ENCODE data around the gene CLTCL1. TPM values are rescaled to one million over a fixed set of nuclear protein-coding genes. Genes with fewer than 3 reads are reported as not detected.
A peak's percentile ranks its signal among the peaks of the same experiment; 100 is the strongest.

The CLTCL1 gene
- total RNA-seq, 1 donor from 2014 or later = 13.5 TPM

GRCh38 chr22:19174106-19175025 is 117.2 kb downstream of the CLTCL1 start:
- H3K4me3 Mint-ChIP-seq (ENCODE audit: unreplicated experiment) = no peak overlapping the region
- no peak overlapping the region for H3K27ac Mint-ChIP-seq (ENCODE audit: unreplicated experiment)
- no peak for DNase-seq (ENCODE audit: low spot score)

GRCh38 chr22:19173047-19174035 is 118.2 kb downstream of the CLTCL1 start:
- H3K9me3 Mint-ChIP-seq (ENCODE audit: unreplicated experiment) = no peaks in the 10 kb centered on the region
- DNase-seq (ENCODE audit: low spot score) = no peak
- peak overlapping the region; percentile 24 for H3K27ac Mint-ChIP-seq (ENCODE audit: unreplicated experiment)

More at GRCh38 chr22:19174106-19175025, 117.2 kb downstream of the CLTCL1 start:
- H3K4me1 Mint-ChIP-seq (ENCODE audit: unreplicated experiment) = peaks cover 17% of the 10 kb centered on the region
- peaks cover 13% of the 10 kb centered on the region for H3K27me3 Mint-ChIP-seq (ENCODE audit: unreplicated experiment)
- no peak for TF ChIP-seq CTCF (IDR thresholded peaks at IDR 0.05; ENCODE audit: unreplicated experiment)
- peaks cover 7% of the 10 kb centered on the region for H3K36me3 Mint-ChIP-seq (ENCODE audit: low read depth, unreplicated experiment)
- no peaks in the 10 kb centered on the region for H3K9me3 Mint-ChIP-seq (ENCODE audit: unreplicated experiment)

GRCh38 chr22:19172213-19173046 is 119.1 kb downstream of the CLTCL1 start:
- Mint-ChIP-seq H3K9me3 (ENCODE audit: unreplicated experiment) (no peaks in the 10 kb centered on the region), H3K27ac (ENCODE audit: unreplicated experiment) (peak overlapping the region; percentile 75), H3K4me3 (ENCODE audit: unreplicated experiment) (peak overlapping the region; percentile 97), H3K27me3 (ENCODE audit: unreplicated experiment) (peaks cover 26% of the 10 kb centered on the region), H3K4me1 (ENCODE audit: unreplicated experiment) (peaks cover 17% of the 10 kb centered on the region), H3K36me3 (ENCODE audit: low read depth, unreplicated experiment) (peaks cover 7% of the 10 kb centered on the region)
- no peak for TF ChIP-seq CTCF (IDR thresholded peaks at IDR 0.05; ENCODE audit: unreplicated experiment)
- no peak for DNase-seq (ENCODE audit: low spot score)

More at GRCh38 chr22:19173047-19174035, 118.2 kb downstream of the CLTCL1 start:
- peak overlapping the region; percentile 97 for H3K4me3 Mint-ChIP-seq (ENCODE audit: unreplicated experiment)
- H3K27me3 Mint-ChIP-seq (ENCODE audit: unreplicated experiment) = peaks cover 20% of the 10 kb centered on the region
- TF ChIP-seq CTCF (IDR thresholded peaks at IDR 0.05; ENCODE audit: unreplicated experiment) = no peak
- peaks cover 17% of the 10 kb centered on the region for H3K4me1 Mint-ChIP-seq (ENCODE audit: unreplicated experiment)
- peaks cover 7% of the 10 kb centered on the region for H3K36me3 Mint-ChIP-seq (ENCODE audit: low read depth, unreplicated experiment)

- Mint-ChIP-seq H3K27me3 (ENCODE audit: unreplicated experiment) (peaks cover 28% of the 10 kb centered on the region), H3K4me1 (ENCODE audit: unreplicated experiment) (peaks cover 17% of the 10 kb centered on the region), H3K9me3 (ENCODE audit: unreplicated experiment) (no peaks in the 10 kb centered on the region), H3K4me3 (ENCODE audit: unreplicated experiment) (no peak overlapping the region), H3K36me3 (ENCODE audit: low read depth, unreplicated experiment) (peaks cover 7% of the 10 kb centered on the region), H3K27ac (ENCODE audit: unreplicated experiment) (no peak overlapping the region)
- no peak for TF ChIP-seq CTCF (IDR thresholded peaks at IDR 0.05; ENCODE audit: unreplicated experiment)
- DNase-seq (ENCODE audit: low spot score) = no peak
Measured at GRCh38 chr22:19169947-19170318, 121.6 kb downstream of the CLTCL1 start.

Measured in endothelial cell (in vitro differentiated cells).